ENCODE measurements around the gene CAMK4.

DNA sequence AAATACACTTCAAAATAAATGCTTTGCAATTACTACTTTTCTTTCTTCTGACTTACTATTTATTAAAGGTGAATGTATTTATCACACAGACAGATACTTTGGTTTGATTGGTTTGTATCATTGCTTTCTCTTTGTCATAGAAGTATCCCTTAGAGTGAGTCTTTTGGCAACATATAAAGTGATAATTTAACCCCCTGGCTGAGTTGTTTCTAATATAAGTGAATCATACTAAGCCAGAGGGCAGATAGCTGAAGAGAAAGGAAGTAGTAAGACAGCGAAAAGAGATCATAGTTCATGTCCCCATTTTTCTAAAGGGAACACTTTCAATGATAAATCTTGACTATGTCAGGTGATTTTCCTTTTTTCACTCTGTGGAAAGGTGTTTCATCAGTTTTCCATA, 38.6 kb downstream of the CAMK4 start:
- TF ChIP-seq EZH2phosphoT487 (IDR thresholded peaks at IDR 0.05; ENCODE audit: borderline replicate concordance): no peak
- no peak for TF ChIP-seq CTCF (IDR thresholded peaks at IDR 0.05 in 2 of 3, conservative IDR thresholded peaks at IDR 0.05 in 1 of 3; ENCODE audit: borderline replicate concordance in 1 of 3, insufficient read depth in 1 of 3, low read depth in 2 of 3, low read length in 2 of 3)
- no peak for TF ChIP-seq REST (IDR thresholded peaks at IDR 0.05; ENCODE audit: low read depth)
- no peak for TF ChIP-seq POLR2A (IDR thresholded peaks at IDR 0.05; ENCODE audit: borderline replicate concordance, extremely low read depth, insufficient read depth, insufficient read length)
- TF ChIP-seq YY1 (IDR thresholded peaks at IDR 0.05; ENCODE audit: extremely low read depth, insufficient replicate concordance, low read depth, low read length): no peak
- TF ChIP-seq, protein P1, sequence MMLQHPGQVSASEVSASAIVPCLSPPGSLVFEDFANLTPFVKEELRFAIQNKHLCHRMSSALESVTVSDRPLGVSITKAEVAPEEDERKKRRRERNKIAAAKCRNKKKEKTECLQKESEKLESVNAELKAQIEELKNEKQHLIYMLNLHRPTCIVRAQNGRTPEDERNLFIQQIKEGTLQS (IDR thresholded peaks at IDR 0.05): no peak
- TF ChIP-seq MAX (IDR thresholded peaks at IDR 0.05): no peak
- TF ChIP-seq RAD21 (IDR thresholded peaks at IDR 0.05; ENCODE audit: low read depth): no peak
- TF ChIP-seq JUND (IDR thresholded peaks at IDR 0.05): no peak
- no peak for TF ChIP-seq EZH2 (IDR thresholded peaks at IDR 0.05)

All from HCT116 (cell line).